Fibroblast of mammary gland (primary cell): ENCODE results near the gene ADTRP.

ENCODE experiments used
- DNase-seq: peaks from one replicate; pipeline ENCODE4 v3.0.0-alpha.2; 2010; ENCODE audit warnings: low read depth
- H3K4me3 ChIP-seq: 2 replicates; pipeline ENCODE4 v1.5.1; 2011; ENCODE audit warnings: low read depth, mild to moderate bottlenecking, low read length, moderate library complexity; ENCODE audit not compliant: control insufficient read depth
- TF ChIP-seq, protein P1 (sequence below): conservative IDR thresholded peaks from 2 replicates; pipeline ENCODE4 v1.5.1; 2011; ENCODE audit warnings: low read depth, low read length, inconsistent platforms; ENCODE audit not compliant: control insufficient read depth, insufficient read depth

Gene ADTRP

DNA sequence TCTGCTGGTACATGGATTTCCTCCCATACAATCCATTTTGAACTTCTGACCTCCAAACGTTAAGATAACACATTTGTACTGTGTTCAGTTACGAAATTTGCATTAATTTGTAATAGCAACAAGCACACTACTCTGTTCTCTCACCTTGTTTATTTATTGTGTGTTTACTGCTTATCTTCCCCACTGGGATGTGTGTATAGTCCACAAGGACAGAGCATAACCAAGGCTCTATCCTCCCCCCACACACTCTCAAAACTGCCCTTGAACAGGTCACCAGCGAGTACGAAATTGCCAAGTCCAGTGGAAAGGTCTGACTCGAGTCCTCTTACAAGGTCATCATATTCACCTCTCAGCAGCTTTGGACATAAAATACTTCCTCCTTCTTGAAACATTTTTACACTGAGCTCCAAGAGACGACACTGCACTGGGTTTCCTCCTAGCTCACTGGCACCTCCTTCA lies 18.6 kb downstream of the ADTRP start:
- H3K4me3 ChIP-seq: no peak overlapping the region
- DNase-seq: no peak
- TF ChIP-seq, protein P1, sequence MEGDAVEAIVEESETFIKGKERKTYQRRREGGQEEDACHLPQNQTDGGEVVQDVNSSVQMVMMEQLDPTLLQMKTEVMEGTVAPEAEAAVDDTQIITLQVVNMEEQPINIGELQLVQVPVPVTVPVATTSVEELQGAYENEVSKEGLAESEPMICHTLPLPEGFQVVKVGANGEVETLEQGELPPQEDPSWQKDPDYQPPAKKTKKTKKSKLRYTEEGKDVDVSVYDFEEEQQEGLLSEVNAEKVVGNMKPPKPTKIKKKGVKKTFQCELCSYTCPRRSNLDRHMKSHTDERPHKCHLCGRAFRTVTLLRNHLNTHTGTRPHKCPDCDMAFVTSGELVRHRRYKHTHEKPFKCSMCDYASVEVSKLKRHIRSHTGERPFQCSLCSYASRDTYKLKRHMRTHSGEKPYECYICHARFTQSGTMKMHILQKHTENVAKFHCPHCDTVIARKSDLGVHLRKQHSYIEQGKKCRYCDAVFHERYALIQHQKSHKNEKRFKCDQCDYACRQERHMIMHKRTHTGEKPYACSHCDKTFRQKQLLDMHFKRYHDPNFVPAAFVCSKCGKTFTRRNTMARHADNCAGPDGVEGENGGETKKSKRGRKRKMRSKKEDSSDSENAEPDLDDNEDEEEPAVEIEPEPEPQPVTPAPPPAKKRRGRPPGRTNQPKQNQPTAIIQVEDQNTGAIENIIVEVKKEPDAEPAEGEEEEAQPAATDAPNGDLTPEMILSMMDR: no peak

DNA sequence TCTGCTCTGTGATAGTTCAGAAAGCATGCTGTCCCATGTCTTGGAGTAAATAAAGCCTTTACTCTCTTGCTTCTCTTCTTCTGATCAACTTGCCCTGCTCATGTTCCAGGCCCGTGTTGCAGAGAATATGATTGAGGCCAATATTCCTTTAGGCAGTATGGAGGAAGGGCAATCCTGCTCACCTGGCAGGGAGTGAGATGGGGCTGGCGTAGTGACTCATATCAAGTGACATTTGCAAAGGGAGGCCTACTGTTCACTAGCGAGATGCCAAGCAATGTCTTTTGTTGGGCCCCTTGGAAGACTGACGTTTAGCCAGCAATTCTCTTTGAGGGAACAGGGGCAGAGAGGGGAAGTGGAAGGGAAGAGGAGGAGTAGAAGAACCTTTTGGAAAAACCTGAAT lies 19.7 kb downstream of the ADTRP start:
- no peak overlapping the region for H3K4me3 ChIP-seq
- DNase-seq: no peak
- TF ChIP-seq, protein P1: no peak

DNA sequence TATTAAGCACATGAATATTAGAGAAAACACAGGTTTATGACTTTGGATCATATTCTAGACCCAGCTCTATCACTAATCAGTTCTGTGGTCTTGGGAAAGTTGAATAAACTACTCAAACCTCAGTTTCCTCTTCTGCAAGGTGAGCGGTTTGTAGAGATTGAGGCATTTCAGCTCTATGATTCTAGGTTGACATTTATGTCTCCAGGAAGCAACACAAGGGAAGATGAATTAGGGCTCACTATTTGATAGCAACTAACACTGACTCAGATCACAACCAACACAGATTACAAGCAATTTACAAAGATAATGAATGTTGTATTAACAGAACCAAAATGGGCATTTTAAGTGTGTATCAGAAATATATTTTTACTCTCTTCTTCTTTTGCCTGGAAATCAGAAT lies 21.9 kb downstream of the ADTRP start:
- H3K4me3 ChIP-seq: no peak overlapping the region
- TF ChIP-seq, protein P1: no peak
- DNase-seq: no peak

DNA sequence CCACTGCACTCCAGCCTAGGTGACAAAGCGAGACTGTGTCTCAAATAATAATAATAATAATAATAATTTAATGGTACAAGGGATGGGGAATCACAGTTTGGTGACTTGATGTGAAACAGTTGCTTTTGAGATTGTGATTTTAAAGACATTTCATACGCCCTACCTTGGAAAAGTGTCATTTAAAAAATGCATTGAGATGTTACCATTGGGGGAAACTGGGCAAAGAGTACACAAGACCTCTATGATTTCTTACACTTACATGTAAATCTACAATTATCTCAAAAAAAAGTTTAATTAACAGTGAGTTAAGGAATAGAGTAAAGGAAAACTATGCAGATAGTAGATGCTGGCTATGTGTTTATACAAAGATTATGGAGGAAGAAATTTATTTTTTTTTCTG lies 22.3 kb downstream of the ADTRP start:
- TF ChIP-seq, protein P1: no peak
- H3K4me3 ChIP-seq: no peak overlapping the region

DNA sequence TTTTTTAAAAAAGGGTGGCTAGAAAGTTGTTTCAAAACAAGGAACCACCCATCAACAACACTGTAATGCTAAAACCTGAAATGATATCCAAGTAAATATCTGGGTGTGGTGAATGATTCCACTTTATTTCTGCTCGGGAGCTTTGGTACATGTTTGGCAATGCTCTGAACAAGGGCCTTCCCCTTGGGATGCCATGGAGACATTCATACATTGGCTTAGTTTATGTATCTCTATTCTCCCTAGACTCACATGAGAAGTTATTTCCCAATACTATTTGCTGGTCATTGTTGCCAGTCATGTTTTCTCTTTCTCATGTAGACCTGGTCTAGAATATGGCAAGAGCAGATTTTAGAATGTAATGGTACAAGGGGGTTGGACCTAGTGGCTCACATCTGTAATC lies 22.9 kb downstream of the ADTRP start:
- H3K4me3 ChIP-seq: no peak overlapping the region
- TF ChIP-seq, protein P1: no peak
- DNase-seq: peak; percentile 40

More for the DNA sequence above, 22.3 kb downstream of the ADTRP start:
- no peak for DNase-seq

DNA sequence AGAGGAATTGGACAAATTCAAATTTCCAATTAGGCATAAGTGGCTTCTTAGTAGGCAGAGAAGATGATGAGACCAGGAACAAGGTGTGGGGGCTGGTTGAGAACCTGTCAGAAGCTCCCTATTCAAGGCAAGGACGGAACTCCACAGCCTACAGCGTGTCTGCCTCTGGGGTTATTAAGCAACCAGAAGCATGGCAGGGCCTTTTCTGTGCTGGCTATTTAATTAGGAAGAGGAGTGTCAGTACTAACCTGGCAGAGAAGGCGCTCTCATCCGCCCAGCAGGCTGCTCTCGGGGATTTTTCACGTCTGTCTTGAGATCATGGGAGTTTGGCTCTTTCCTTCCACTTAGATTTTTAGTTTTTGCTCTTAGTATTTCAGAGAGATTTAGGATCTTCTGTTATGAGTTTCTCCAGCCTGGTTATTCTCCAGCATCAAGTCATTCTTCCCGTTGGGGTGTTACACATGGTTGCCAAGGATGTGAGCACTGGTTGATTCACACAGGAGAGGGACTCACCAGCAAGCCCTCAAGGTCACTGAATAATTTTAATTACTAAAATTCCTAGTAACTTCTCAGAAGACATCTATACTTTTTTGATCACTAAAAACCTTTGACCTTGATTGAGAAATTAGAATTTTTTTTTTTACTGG lies 23.9 kb downstream of the ADTRP start:
- peak; percentile 88 for DNase-seq
- no peak overlapping the region for H3K4me3 ChIP-seq
- TF ChIP-seq, protein P1: no peak

DNA sequence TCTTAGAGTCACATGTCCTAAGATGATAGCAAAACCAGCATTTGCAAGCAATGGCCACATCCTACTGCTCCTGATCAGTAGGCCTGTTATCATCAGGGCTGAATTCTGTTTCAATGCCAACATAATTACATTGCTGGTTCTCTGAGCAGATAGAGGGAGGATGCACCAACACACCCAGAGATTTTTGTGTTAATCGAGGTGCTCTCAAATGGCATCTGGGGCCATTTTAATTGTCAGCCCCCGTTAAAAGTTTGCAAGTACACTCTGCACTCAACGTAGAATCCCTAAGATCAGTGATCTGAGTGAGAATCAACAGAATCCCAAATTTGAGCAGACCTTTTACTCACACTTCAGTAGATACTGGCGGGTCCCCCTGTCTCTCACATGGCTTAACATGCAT lies 24.8 kb downstream of the ADTRP start:
- no peak overlapping the region for H3K4me3 ChIP-seq
- TF ChIP-seq, protein P1: no peak
- DNase-seq: no peak
